ENCODE results near the gene VPS26B. TPM values are rescaled to one million over a fixed set of nuclear protein-coding genes. Genes with fewer than 3 reads are reported as not detected.

VPS26B gene
- total and polyA plus RNA-seq, 2 donors (not counting 3 experiments of a cell fraction or from before 2014, with no cell fraction given): 40.2 to 53.1 TPM

DNA sequence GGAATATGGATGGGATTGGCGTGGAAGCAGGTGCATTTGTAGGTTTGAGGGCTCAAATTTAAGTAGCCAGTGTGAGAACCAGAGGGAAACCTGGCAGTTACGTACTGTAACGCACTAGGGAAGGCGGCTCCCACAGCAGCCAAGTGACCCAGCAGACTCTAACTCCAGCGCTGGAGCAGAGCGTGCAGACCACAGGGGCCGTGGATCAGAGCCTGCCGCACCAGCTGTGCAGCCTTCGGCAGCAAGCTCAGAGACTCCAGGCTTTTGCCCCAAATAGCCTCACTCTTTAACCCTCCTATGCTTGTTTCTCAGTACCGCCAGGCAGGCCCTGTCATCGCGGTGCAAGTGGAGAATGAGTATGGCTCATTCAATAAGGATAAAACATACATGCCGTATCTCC lies 64.0 kb downstream of the VPS26B start:
- H3K79me2 ChIP-seq (ENCODE audit: control insufficient read depth, insufficient read depth, low read length): no peaks in the 10 kb centered on the region
- no peak overlapping the region for H3K9ac ChIP-seq (replicated peaks; ENCODE audit: extremely low read depth, insufficient read depth, low read length)
- POLR2A ChIA-PET: no interaction called here
- no peak overlapping the region for H2AFZ ChIP-seq (ENCODE audit: low read depth, low read length)
- no peak overlapping the region for H3K4me2 ChIP-seq (ENCODE audit: insufficient read depth, low read length)
- FAIRE-seq (no peak), DNase-seq (ENCODE audit: low read depth, low spot score) (no peak)
- H3K4me1 ChIP-seq (ENCODE audit: control insufficient read depth, extremely low read depth, insufficient read depth, low read length): no peaks in the 10 kb centered on the region
- intact Hi-C loops (cut with micrococcal nuclease) (no loop called here), dilution Hi-C loops (cut with MboI; ENCODE audit: extremely low pct_ligation_motif_present, low sequenced_read_pairs) (no loop called here)
- TF ChIP-seq, protein P1, sequence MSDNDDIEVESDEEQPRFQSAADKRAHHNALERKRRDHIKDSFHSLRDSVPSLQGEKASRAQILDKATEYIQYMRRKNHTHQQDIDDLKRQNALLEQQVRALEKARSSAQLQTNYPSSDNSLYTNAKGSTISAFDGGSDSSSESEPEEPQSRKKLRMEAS (IDR thresholded peaks at IDR 0.05; ENCODE audit: insufficient read depth, insufficient read length): no peak
- TF ChIP-seq MYC (IDR thresholded peaks at IDR 0.05; ENCODE audit: low read depth, low read length) (no peak), EZH2 (IDR thresholded peaks at IDR 0.05; ENCODE audit: borderline replicate concordance, low read depth, low read length, severe bottlenecking) (no peak), POLR2AphosphoS5 (IDR thresholded peaks at IDR 0.05; ENCODE audit: insufficient read depth, low read depth, low read length) (no peak), JUN (IDR thresholded peaks at IDR 0.05; ENCODE audit: borderline replicate concordance, insufficient read depth, insufficient read length, low read depth) (no peak), POLR2A (IDR thresholded peaks at IDR 0.05; ENCODE audit: low read depth, low read length) (no peak), FOS (IDR thresholded peaks at IDR 0.05; ENCODE audit: borderline replicate concordance, insufficient read depth, low read length) (no peak), GATA2 (IDR thresholded peaks at IDR 0.05; ENCODE audit: insufficient read depth, insufficient read length, low read depth, low read length) (no peak)
- TF ChIP-seq, protein P2, sequence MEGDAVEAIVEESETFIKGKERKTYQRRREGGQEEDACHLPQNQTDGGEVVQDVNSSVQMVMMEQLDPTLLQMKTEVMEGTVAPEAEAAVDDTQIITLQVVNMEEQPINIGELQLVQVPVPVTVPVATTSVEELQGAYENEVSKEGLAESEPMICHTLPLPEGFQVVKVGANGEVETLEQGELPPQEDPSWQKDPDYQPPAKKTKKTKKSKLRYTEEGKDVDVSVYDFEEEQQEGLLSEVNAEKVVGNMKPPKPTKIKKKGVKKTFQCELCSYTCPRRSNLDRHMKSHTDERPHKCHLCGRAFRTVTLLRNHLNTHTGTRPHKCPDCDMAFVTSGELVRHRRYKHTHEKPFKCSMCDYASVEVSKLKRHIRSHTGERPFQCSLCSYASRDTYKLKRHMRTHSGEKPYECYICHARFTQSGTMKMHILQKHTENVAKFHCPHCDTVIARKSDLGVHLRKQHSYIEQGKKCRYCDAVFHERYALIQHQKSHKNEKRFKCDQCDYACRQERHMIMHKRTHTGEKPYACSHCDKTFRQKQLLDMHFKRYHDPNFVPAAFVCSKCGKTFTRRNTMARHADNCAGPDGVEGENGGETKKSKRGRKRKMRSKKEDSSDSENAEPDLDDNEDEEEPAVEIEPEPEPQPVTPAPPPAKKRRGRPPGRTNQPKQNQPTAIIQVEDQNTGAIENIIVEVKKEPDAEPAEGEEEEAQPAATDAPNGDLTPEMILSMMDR (IDR thresholded peaks at IDR 0.05; ENCODE audit: extremely low read depth in 1 of 2, insufficient read depth in 1 of 2, low read depth in 1 of 2, low read length in 2 of 2): no peak
- H3K4me3 ChIP-seq (replicated peaks in 1 of 3; ENCODE audit: insufficient read depth in 1 of 3, low read depth in 1 of 3, low read length in 3 of 3): no peak overlapping the region
- H4K20me1 ChIP-seq (replicated peaks; ENCODE audit: control insufficient read depth, extremely low read depth, insufficient read depth, low read length): no peaks in the 10 kb centered on the region
- no peaks in the 10 kb centered on the region for H3K27me3 ChIP-seq (ENCODE audit: control insufficient read depth in 2 of 2, insufficient read depth in 2 of 2, low read length in 2 of 2)
- CTCF ChIA-PET: no interaction called here
- H3K9me1 ChIP-seq (replicated peaks; ENCODE audit: control insufficient read depth, extremely low read depth, insufficient read depth, low read length): no peaks in the 10 kb centered on the region
- H3K9me3 ChIP-seq (replicated peaks; ENCODE audit: control insufficient read depth, insufficient read depth, low read length): no peaks in the 10 kb centered on the region
- H3K36me3 ChIP-seq (ENCODE audit: control insufficient read depth in 2 of 2, extremely low read depth in 1 of 2, insufficient read depth in 2 of 2, low read length in 2 of 2): no peaks in the 10 kb centered on the region
- BruUV-seq (replicated peaks): no TSS peak
- no peak overlapping the region for H3K27ac ChIP-seq (ENCODE audit: insufficient read depth, low read depth, low read length)
